HG03135 (cell line): Measurements from ENCODE around the gene PPP1R18.
"Not testable (repeated sequence)": the region's sequence is repeated elsewhere in the genome, so short reads cannot be mapped to it uniquely, and the experiment has no call there.

ENCODE experiments used
- ATAC-seq: cut with Tn5 transposase; IDR thresholded peaks from one replicate; pipeline ENCODE4 v1.9.1; 2021; ENCODE audit warnings: mild to moderate bottlenecking, moderate library complexity; ENCODE audit not compliant: unreplicated experiment

PPP1R18 gene

GRCh38 chr6:30686009-30686907 is at the start of gene PPP1R18:
PPP1R18 (minus strand) TSS chr6:30686645; CDS start chr6:30686018, 627 bp downstream.
- ATAC-seq: peak; percentile 20

- peak; percentile 42 for ATAC-seq
Measured at GRCh38 chr6:30735668-30736314, 49.3 kb upstream of the PPP1R18 start.

- no peak for ATAC-seq
Measured at GRCh38 chr6:30732237-30732943, 45.9 kb upstream of the PPP1R18 start.

- ATAC-seq: peak; percentile 46
Measured at GRCh38 chr6:30730601-30731435, 44.4 kb upstream of the PPP1R18 start.

- no peak for ATAC-seq
Measured at GRCh38 chr6:30727920-30728553, 41.6 kb upstream of the PPP1R18 start.

- ATAC-seq: no peak
Measured at GRCh38 chr6:30726506-30727413, 40.3 kb upstream of the PPP1R18 start.

GRCh38 chr6:30725713-30726505 is 39.5 kb upstream of the PPP1R18 start:
- ATAC-seq: no peak

GRCh38 chr6:30724906-30725667 is 38.6 kb upstream of the PPP1R18 start:
- ATAC-seq: no peak

- ATAC-seq: not testable (repeated sequence)
Measured at GRCh38 chr6:30723843-30724741, 37.6 kb upstream of the PPP1R18 start.

- not testable (repeated sequence) for ATAC-seq
Measured at GRCh38 chr6:30723159-30723842, 36.9 kb upstream of the PPP1R18 start.

- ATAC-seq: no peak
Measured at GRCh38 chr6:30722280-30723112, 36.1 kb upstream of the PPP1R18 start.

- ATAC-seq: not testable (repeated sequence)
Measured at GRCh38 chr6:30722025-30722279, 35.5 kb upstream of the PPP1R18 start.

- no peak for ATAC-seq
Measured at GRCh38 chr6:30721198-30722024, 35.0 kb upstream of the PPP1R18 start.

- ATAC-seq: no peak
Measured at GRCh38 chr6:30720738-30721197, 34.3 kb upstream of the PPP1R18 start.
